H1 (cell line): ENCODE data around the gene C14orf119. TPM values are rescaled to one million over a fixed set of nuclear protein-coding genes. Genes with fewer than 3 reads are reported as not detected.
"Not testable (repeated sequence)": the region's sequence is repeated elsewhere in the genome, so short reads cannot be mapped to it uniquely, and the experiment has no call there.

Experiments
- CTCF ChIA-PET: fragments of 300-600 bp; sonication (Branson Sonifier 250); formaldehyde crosslinking; loops from one replicate; lab custom pipeline; 2021; ENCODE audit not compliant: partially characterized antibody; lab: Charles Lee
- POLR2A ChIA-PET: fragments of 300-600 bp; sonication (Branson Sonifier 250); formaldehyde crosslinking; loops from one replicate; lab custom pipeline; 2021; ENCODE audit warnings: inconsistent platforms; ENCODE audit not compliant: partially characterized antibody; lab: Charles Lee
- DNase-seq, 2 experiments: peaks; one replicate each; pipeline versions ENCODE4 v3.0.0 to v3.0.0-alpha.2; 2010 to 2022; ENCODE audit warnings: low spot score in 2 of 2, low read depth in 1 of 2, mixed read lengths in 1 of 2
- FAIRE-seq: peaks from 2 replicates; lab custom pipeline; 2011; peaks lifted over from hg19 to GRCh38; lab: Jason Lieb, UNC
- H2AFZ ChIP-seq: 2 replicates; pipeline ENCODE4 v1.8.1; 2012; ENCODE audit warnings: low read length, inconsistent platforms
- H2AK5ac ChIP-seq: 2 replicates; pipeline ENCODE4 v1.6.1; 2013; ENCODE audit warnings: low read depth, low read length
- H2BK120ac ChIP-seq: replicated peaks from 2 replicates; pipeline ENCODE3; 2013; ENCODE audit warnings: low read depth, low read length, inconsistent platforms
- H2BK12ac ChIP-seq: 2 replicates; pipeline ENCODE4 v1.6.1; 2013; ENCODE audit warnings: low read depth, low read length
- H2BK15ac ChIP-seq: 2 replicates; pipeline ENCODE4 v1.6.1; 2013; ENCODE audit warnings: low read length
- H2BK20ac ChIP-seq: 2 replicates; pipeline ENCODE4 v1.6.1; 2013; ENCODE audit warnings: low read length
- H2BK5ac ChIP-seq: 2 replicates; pipeline ENCODE4 v1.6.1; 2013; ENCODE audit warnings: low read depth, low read length
- H3K14ac ChIP-seq: 2 replicates; pipeline ENCODE4 v1.6.1; 2013; ENCODE audit warnings: inconsistent platforms; ENCODE audit not compliant: insufficient read length
- H3K18ac ChIP-seq: 2 replicates; pipeline ENCODE4 v1.6.1; 2013; ENCODE audit warnings: low read length; ENCODE audit errors: extremely low read depth
- H3K23ac ChIP-seq: 2 replicates; pipeline ENCODE4 v1.6.1; 2013; ENCODE audit warnings: inconsistent platforms; ENCODE audit not compliant: insufficient read length
- H3K23me2 ChIP-seq: 2 replicates; pipeline ENCODE4 v1.6.1; 2013; ENCODE audit warnings: low read depth, low read length
- H3K27ac ChIP-seq: 2 replicates; pipeline ENCODE4 v1.6.1; 2011; ENCODE audit warnings: low read depth, low read length, inconsistent platforms
- H3K27me3 ChIP-seq, 4 experiments: replicated peaks in 1 of 4; 1 replicate in 1 of 4; 2 replicates in 3 of 4; pipeline versions ENCODE4 v1.6.1 to v1.8.1; 2011 to 2013; ENCODE audit warnings: low read length in 3 of 4, mild to moderate bottlenecking in 3 of 4, inconsistent platforms in 2 of 4, mixed read lengths in 2 of 4, moderate library complexity in 1 of 4; ENCODE audit not compliant: control insufficient read depth in 3 of 4, insufficient read depth in 3 of 4; ENCODE audit errors: extremely low read depth in 1 of 4
- H3K36me3 ChIP-seq, 4 experiments: 2 replicates each; pipeline versions ENCODE4 v1.6.1 to v1.8.1; 2011 to 2013; ENCODE audit warnings: mild to moderate bottlenecking in 4 of 4, low read length in 3 of 4, moderate library complexity in 2 of 4, control low read depth in 1 of 4, inconsistent platforms in 1 of 4; ENCODE audit not compliant: insufficient read depth in 4 of 4, control insufficient read depth in 2 of 4
- H3K4ac ChIP-seq: replicated peaks from 2 replicates; pipeline ENCODE3; 2013; ENCODE audit warnings: low read length, low read depth, mixed read lengths, inconsistent platforms; ENCODE audit not compliant: insufficient read length
- H3K4me1 ChIP-seq, 4 experiments: replicated peaks in 1 of 4; 1 replicate in 1 of 4; 2 replicates in 3 of 4; pipeline versions ENCODE4 v1.6.1 to v1.8.1; 2011 to 2013; ENCODE audit warnings: low read length in 3 of 4, inconsistent platforms in 2 of 4, mixed read lengths in 1 of 4; ENCODE audit not compliant: insufficient read depth in 4 of 4, control insufficient read depth in 3 of 4
- H3K4me2 ChIP-seq, 2 experiments: 2 replicates each; pipeline versions ENCODE4 v1.6.1 to v1.8.1; 2011 to 2013; ENCODE audit warnings: low read depth in 2 of 2, low read length in 2 of 2, control low read depth in 1 of 2, inconsistent platforms in 1 of 2, mild to moderate bottlenecking in 1 of 2; ENCODE audit not compliant: insufficient read depth in 1 of 2
- H3K4me3 ChIP-seq, 4 experiments: fragments of 200-600, 300-600 bp in 1 of 4; sonication (generic), shearing (Covaris generic), sonication (Bioruptor Twin) in 1 of 4; 2 replicates each; pipeline versions ENCODE4 v1.5.1 to v1.8.1; 2011 to 2016; ENCODE audit warnings: low read length in 4 of 4, low read depth in 3 of 4, control low read depth in 2 of 4, inconsistent platforms in 2 of 4, mild to moderate bottlenecking in 2 of 4, mixed read lengths in 1 of 4, moderate library complexity in 1 of 4; ENCODE audit not compliant: insufficient read depth in 2 of 4; ENCODE audit errors: extremely low read depth in 1 of 4
- H3K56ac ChIP-seq: replicated peaks from 2 replicates; pipeline ENCODE3; 2013; ENCODE audit warnings: low read depth, mild to moderate bottlenecking, mixed read lengths, low read length, inconsistent platforms; ENCODE audit not compliant: insufficient read length
- H3K79me1 ChIP-seq: 2 replicates; pipeline ENCODE4 v1.6.1; 2013; ENCODE audit warnings: low read depth, low read length, control low read depth
- H3K79me2 ChIP-seq, 2 experiments: 2 replicates each; pipeline versions ENCODE4 v1.6.1 to v1.8.1; 2012 to 2013; ENCODE audit warnings: low read length in 2 of 2, mild to moderate bottlenecking in 2 of 2, inconsistent platforms in 1 of 2; ENCODE audit not compliant: insufficient read depth in 2 of 2, control insufficient read depth in 1 of 2
- H3K9ac ChIP-seq, 4 experiments: replicated peaks in 1 of 4; 1 replicate in 1 of 4; 2 replicates in 3 of 4; pipeline versions ENCODE4 v1.6.1 to v1.8.1; 2011 to 2013; ENCODE audit warnings: low read depth in 3 of 4, low read length in 3 of 4, control low read depth in 2 of 4, mild to moderate bottlenecking in 2 of 4, moderate library complexity in 2 of 4, inconsistent platforms in 1 of 4; ENCODE audit errors: extremely low read depth in 1 of 4
- H3K9me3 ChIP-seq, 2 experiments: 2 replicates each; pipeline versions ENCODE4 v1.6.1 to v1.8.1; 2012 to 2013; ENCODE audit warnings: mild to moderate bottlenecking in 2 of 2, moderate library complexity in 2 of 2, control low read depth in 1 of 2, inconsistent platforms in 1 of 2, low read depth in 1 of 2, low read length in 1 of 2, mixed read lengths in 1 of 2; ENCODE audit not compliant: insufficient read depth in 2 of 2
- H4K20me1 ChIP-seq, 2 experiments: replicated peaks in 1 of 2; 2 replicates each; pipeline versions ENCODE3 to v1.8.1; 2011 to 2013; ENCODE audit warnings: inconsistent platforms in 2 of 2, low read length in 2 of 2, mild to moderate bottlenecking in 1 of 2; ENCODE audit not compliant: insufficient read depth in 2 of 2, control insufficient read depth in 1 of 2
- H4K5ac ChIP-seq: 2 replicates; pipeline ENCODE4 v1.6.1; 2013; ENCODE audit warnings: low read length, low read depth, mixed read lengths, inconsistent platforms; ENCODE audit not compliant: insufficient read length
- H4K8ac ChIP-seq: 2 replicates; pipeline ENCODE4 v1.8.0; 2013; ENCODE audit warnings: mild to moderate bottlenecking, moderate library complexity, low read length, inconsistent platforms; ENCODE audit not compliant: insufficient read depth; ENCODE audit errors: extremely low read depth
- H4K91ac ChIP-seq: replicated peaks from 2 replicates; pipeline ENCODE3; 2013; ENCODE audit warnings: low read length, mixed read lengths, inconsistent platforms; ENCODE audit not compliant: insufficient read length
- KDM5A ChIP-seq: fragments of 200-600 bp; IDR thresholded peaks from 2 replicates; pipeline ENCODE4 v1.7.1; 2012; ENCODE audit warnings: mild to moderate bottlenecking, low read length, inconsistent platforms, mixed read lengths
- WGBS, 2 experiments: shearing (Covaris generic) in 1 of 2; methylation state at CpG; one replicate each; pipeline versions ENCODE4 v1.1.6 to v1.1.7; 2013 to 2015; ENCODE audit warnings: low lambda C conversion rate in 2 of 2, mixed read lengths in 2 of 2, inconsistent platforms in 1 of 2, low coverage in 1 of 2, missing lambda C conversion rate in 1 of 2; ENCODE audit not compliant: insufficient replicate concordance in 2 of 2, insufficient coverage in 1 of 2, insufficient read length in 1 of 2; ENCODE audit errors: extremely low coverage in 1 of 2, missing lambda C conversion rate in 1 of 2; 5-methylcytosine and 5-hydroxymethylcytosine counted together
- polyA plus RNA-seq, 7 experiments: library from polyadenylated mRNA; depleted of rRNA in 3 of 7; stranded (reverse) in 5 of 7; unstranded in 2 of 7; fragments of >200 nt in 5 of 7; fragments of 200-250 nt in 2 of 7; gene quantifications; 1 replicate in 5 of 7; 2 replicates in 1 of 7; 4 replicates in 1 of 7; pipeline versions ENCODE4 v1.2.1 to v1.2.3, GENCODE V29; 2011 to 2013; ENCODE audit warnings: missing spikeins in 2 of 7, mixed read lengths in 2 of 7
- total RNA-seq: library from RNA; stranded (reverse); fragmentation: NEBNext Ultra II Directional; extraction: Animal tissue kit (Norgen Biotek cat#: 25700); gene quantifications from 2 replicates; pipeline ENCODE4 v1.2.1, GENCODE V29; 2021
- TF ChIP-seq, protein P1 (sequence below): IDR thresholded peaks from 2 replicates; pipeline ENCODE4 v1.6.1; 2012; ENCODE audit warnings: inconsistent platforms

Gene C14orf119
- total and polyA plus RNA-seq, 2 of the 8 experiments (the other 6 are each of a cell fraction or from before 2014, with no cell fraction given): 78.1 to 94.0 TPM

DNA sequence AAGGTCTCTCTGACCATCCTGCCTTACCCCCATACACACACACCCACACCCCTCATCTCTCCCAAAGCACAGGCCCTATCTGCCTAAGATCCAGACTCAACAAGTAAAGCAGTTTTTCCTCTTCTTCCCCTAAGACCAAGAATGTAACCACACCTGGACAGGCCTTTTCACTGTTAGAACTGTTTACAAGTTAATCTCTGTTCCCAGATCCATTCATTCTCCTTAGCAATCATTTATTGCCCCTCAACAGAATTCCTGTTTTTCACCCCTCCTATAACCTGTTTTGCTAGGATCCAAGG is 11.4 kb downstream of the C14orf119 start (continued):
- TF ChIP-seq, protein P1, sequence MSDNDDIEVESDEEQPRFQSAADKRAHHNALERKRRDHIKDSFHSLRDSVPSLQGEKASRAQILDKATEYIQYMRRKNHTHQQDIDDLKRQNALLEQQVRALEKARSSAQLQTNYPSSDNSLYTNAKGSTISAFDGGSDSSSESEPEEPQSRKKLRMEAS: no peak
- no peak for TF ChIP-seq KDM5A

DNA sequence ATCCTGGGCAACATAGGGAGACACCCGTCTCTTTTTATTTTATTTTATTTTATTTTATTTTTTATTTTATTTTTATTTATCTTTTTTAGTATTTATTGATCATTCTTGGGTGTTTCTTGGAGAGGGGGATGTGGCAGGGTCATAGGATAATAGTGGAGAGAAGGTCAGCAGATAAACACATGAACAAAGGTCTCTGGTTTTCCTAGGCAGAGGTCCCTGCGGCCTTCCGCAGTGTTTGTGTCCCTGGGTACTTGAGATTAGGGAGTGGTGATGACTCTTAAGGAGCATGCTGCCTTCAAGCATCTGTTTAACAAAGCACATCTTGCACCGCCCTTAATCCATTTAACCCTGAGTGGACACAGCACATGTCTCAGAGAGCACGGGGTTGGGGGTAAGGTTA is 12.3 kb downstream of the C14orf119 start:
- H2AK5ac ChIP-seq, H4K91ac ChIP-seq, H4K8ac ChIP-seq, H4K20me1 ChIP-seq, H3K36me3 ChIP-seq, H3K4ac ChIP-seq, POLR2A ChIA-PET, H2BK120ac ChIP-seq, H3K9ac ChIP-seq, H2AFZ ChIP-seq, H3K27ac ChIP-seq, H3K9me3 ChIP-seq, H3K79me1 ChIP-seq, H3K23ac ChIP-seq, H3K79me2 ChIP-seq, H2BK20ac ChIP-seq, FAIRE-seq, H3K14ac ChIP-seq, H3K56ac ChIP-seq, H3K4me2 ChIP-seq, H2BK15ac ChIP-seq, H4K5ac ChIP-seq, DNase-seq, H3K23me2 ChIP-seq, H3K4me3 ChIP-seq, H2BK12ac ChIP-seq, H3K18ac ChIP-seq, H2BK5ac ChIP-seq, CTCF ChIA-PET, H3K27me3 ChIP-seq: not testable (repeated sequence)
- WGBS, 2 experiments: 93% methylated on average over 3 of the region's 5 CpGs; no CpG with 5 or more reads in 1 of the 2 experiments
- peaks cover 6 to 15% (median 11%) of the 10 kb centered on the region in 4 experiments; a peak in 5 of 7 replicates for H3K4me1 ChIP-seq
